Panc1 (cell line): ENCODE results near the gene FAM90A1.

Experiments used
- SIN3A ChIP-seq: IDR thresholded peaks from 2 replicates; pipeline ENCODE4 v1.6.1; 2012; ENCODE audit warnings: low read depth, mild to moderate bottlenecking, low read length, moderate library complexity, borderline replicate concordance; ENCODE audit not compliant: insufficient read depth
- TF ChIP-seq, protein P1 (sequence below): fragments of 450-650 bp; IDR thresholded peaks from 2 replicates; pipeline ENCODE4 v1.5.1; 2017; ENCODE audit warnings: mild to moderate bottlenecking
- TF ChIP-seq, protein P2 (sequence below), 2 experiments: IDR thresholded peaks; 2 replicates each; pipeline ENCODE4 v1.6.1; 2011 to 2012; ENCODE audit warnings: low read depth in 2 of 2, control low read depth in 1 of 2, low read length in 1 of 2, mild to moderate bottlenecking in 1 of 2, moderate library complexity in 1 of 2; ENCODE audit not compliant: insufficient read depth in 1 of 2

DNA sequence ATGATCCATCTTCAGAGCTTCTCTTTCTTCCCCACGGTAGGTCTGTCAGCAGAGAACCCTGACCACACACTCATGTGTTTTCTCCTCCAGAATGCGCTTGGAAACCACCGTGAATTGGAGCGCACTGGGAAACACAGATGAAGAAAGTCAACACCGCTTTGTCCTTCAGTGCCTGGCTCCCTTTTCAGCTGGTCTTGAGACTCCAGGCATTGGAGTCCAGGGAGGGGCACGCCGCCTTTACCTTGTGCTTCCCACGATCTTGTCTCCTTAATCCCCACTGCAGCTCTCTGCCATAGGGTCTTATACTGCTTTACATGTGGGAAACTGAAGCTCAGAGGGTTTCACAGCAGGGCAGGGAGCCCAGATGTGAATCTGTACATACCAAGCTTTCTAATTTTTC is 1.1 kb downstream of the FAM90A1 start:
- TF ChIP-seq, protein P1, sequence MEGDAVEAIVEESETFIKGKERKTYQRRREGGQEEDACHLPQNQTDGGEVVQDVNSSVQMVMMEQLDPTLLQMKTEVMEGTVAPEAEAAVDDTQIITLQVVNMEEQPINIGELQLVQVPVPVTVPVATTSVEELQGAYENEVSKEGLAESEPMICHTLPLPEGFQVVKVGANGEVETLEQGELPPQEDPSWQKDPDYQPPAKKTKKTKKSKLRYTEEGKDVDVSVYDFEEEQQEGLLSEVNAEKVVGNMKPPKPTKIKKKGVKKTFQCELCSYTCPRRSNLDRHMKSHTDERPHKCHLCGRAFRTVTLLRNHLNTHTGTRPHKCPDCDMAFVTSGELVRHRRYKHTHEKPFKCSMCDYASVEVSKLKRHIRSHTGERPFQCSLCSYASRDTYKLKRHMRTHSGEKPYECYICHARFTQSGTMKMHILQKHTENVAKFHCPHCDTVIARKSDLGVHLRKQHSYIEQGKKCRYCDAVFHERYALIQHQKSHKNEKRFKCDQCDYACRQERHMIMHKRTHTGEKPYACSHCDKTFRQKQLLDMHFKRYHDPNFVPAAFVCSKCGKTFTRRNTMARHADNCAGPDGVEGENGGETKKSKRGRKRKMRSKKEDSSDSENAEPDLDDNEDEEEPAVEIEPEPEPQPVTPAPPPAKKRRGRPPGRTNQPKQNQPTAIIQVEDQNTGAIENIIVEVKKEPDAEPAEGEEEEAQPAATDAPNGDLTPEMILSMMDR = no peak
- TF ChIP-seq, protein P2, sequence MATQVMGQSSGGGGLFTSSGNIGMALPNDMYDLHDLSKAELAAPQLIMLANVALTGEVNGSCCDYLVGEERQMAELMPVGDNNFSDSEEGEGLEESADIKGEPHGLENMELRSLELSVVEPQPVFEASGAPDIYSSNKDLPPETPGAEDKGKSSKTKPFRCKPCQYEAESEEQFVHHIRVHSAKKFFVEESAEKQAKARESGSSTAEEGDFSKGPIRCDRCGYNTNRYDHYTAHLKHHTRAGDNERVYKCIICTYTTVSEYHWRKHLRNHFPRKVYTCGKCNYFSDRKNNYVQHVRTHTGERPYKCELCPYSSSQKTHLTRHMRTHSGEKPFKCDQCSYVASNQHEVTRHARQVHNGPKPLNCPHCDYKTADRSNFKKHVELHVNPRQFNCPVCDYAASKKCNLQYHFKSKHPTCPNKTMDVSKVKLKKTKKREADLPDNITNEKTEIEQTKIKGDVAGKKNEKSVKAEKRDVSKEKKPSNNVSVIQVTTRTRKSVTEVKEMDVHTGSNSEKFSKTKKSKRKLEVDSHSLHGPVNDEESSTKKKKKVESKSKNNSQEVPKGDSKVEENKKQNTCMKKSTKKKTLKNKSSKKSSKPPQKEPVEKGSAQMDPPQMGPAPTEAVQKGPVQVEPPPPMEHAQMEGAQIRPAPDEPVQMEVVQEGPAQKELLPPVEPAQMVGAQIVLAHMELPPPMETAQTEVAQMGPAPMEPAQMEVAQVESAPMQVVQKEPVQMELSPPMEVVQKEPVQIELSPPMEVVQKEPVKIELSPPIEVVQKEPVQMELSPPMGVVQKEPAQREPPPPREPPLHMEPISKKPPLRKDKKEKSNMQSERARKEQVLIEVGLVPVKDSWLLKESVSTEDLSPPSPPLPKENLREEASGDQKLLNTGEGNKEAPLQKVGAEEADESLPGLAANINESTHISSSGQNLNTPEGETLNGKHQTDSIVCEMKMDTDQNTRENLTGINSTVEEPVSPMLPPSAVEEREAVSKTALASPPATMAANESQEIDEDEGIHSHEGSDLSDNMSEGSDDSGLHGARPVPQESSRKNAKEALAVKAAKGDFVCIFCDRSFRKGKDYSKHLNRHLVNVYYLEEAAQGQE (IDR thresholded peaks at IDR 0.05; ENCODE audit: insufficient read depth in 1 of 2, low read depth in 2 of 2, low read length in 1 of 2) = no peak
- no peak for TF ChIP-seq SIN3A
